ENCODE results near the gene DMD.
A peak's percentile ranks its signal among the peaks of the same experiment; 100 is the strongest.
"Not testable (repeated sequence)": the region's sequence is repeated elsewhere in the genome, so short reads cannot be mapped to it uniquely, and the experiment has no call there.

The DMD gene

GRCh38 chrX:32839781-32840180 lies 371.6 kb downstream of the DMD start:
- DNase-seq, result no peak

- no peak for DNase-seq
These were observed 386.3 kb downstream of the DMD start for GRCh38 chrX:32825009-32825408.

- no peak for DNase-seq
These were observed 407.3 kb downstream of the DMD start for GRCh38 chrX:32804034-32804433.

- no peak for DNase-seq
These were observed 412.4 kb downstream of the DMD start for GRCh38 chrX:32798990-32799389.

GRCh38 chrX:32788936-32789335 lies 422.4 kb downstream of the DMD start:
- DNase-seq, result no peak

- no peak for DNase-seq
These were observed 431.2 kb downstream of the DMD start for GRCh38 chrX:32780109-32780508.

GRCh38 chrX:32778965-32779364 lies 432.4 kb downstream of the DMD start:
- no peak for DNase-seq

- no peak for DNase-seq
These were observed 436.4 kb downstream of the DMD start for GRCh38 chrX:32774966-32775365.

- DNase-seq, result no peak
These were observed 462.3 kb downstream of the DMD start for GRCh38 chrX:32749070-32749469.

- no peak for DNase-seq
These were observed 466.0 kb downstream of the DMD start for GRCh38 chrX:32745323-32745722.

- no peak for DNase-seq
These were observed 466.4 kb downstream of the DMD start for GRCh38 chrX:32744921-32745320.

GRCh38 chrX:32741910-32742309 lies 469.4 kb downstream of the DMD start:
- DNase-seq, result no peak

- no peak for DNase-seq
These were observed 502.8 kb downstream of the DMD start for GRCh38 chrX:32708542-32708941.

- not testable (repeated sequence) for DNase-seq
These were observed 506.0 kb downstream of the DMD start for GRCh38 chrX:32705385-32705784.

GRCh38 chrX:32687379-32687778 lies 524.0 kb downstream of the DMD start:
- no peak for DNase-seq

- DNase-seq, result no peak
These were observed 532.9 kb downstream of the DMD start for GRCh38 chrX:32678487-32678886.

GRCh38 chrX:32673193-32673592 lies 538.2 kb downstream of the DMD start:
- DNase-seq, result peak in 1 of 2 experiments; percentile 0

- no peak for DNase-seq
These were observed 548.8 kb downstream of the DMD start for GRCh38 chrX:32662516-32662915.

GRCh38 chrX:32644476-32645245 lies 566.7 kb downstream of the DMD start:
- no peak for DNase-seq

- DNase-seq, result no peak
These were observed 569.1 kb downstream of the DMD start for GRCh38 chrX:32642283-32642682.

GRCh38 chrX:32618154-32618553 lies 593.2 kb downstream of the DMD start:
- no peak for DNase-seq

GRCh38 chrX:32614707-32615106 lies 596.6 kb downstream of the DMD start:
- no peak for DNase-seq

- no peak for DNase-seq
These were observed 612.2 kb downstream of the DMD start for GRCh38 chrX:32599156-32599555.

- DNase-seq, result no peak
These were observed 612.6 kb downstream of the DMD start for GRCh38 chrX:32598707-32599106.

- no peak for DNase-seq
These were observed 613.6 kb downstream of the DMD start for GRCh38 chrX:32597777-32598176.

All from NCI-H526 (cell line).